IMR-90 (cell line): Measurements from ENCODE around the gene NAGPA. TPM values are rescaled to one million over a fixed set of nuclear protein-coding genes. Genes with fewer than 3 reads are reported as not detected.

Experiments
- ATAC-seq: fragments of 200-7000 bp; cut with Tn5 transposase; 2 replicates; pipeline ENCODE4 v1.9.1; 2020; ENCODE audit warnings: low read depth, mild to moderate bottlenecking, moderate library complexity
- BruUV-seq: library from RNA; stranded (reverse); fragments of 400-500 nt; replicated peaks from 2 replicates; lab custom pipeline; 2021; lab: Mats Ljungman, UMichigan
- CTCF ChIA-PET: fragments of 300-600 bp; formaldehyde crosslinking; extraction: SDS; loops from one replicate; lab custom pipeline; 2021; ENCODE audit warnings: antibody characterized with exemption; lab: Yijun Ruan, JAX
- POLR2A ChIA-PET: fragments of 300-600 bp; sonication (Branson Sonifier 250); formaldehyde crosslinking; loops from one replicate; lab custom pipeline; 2022; ENCODE audit warnings: antibody characterized with exemption; ENCODE audit not compliant: unreplicated experiment; lab: Charles Lee
- DNase-seq: peaks from one replicate; pipeline ENCODE4 v3.0.0; 2013
- H2AFZ ChIP-seq: replicated peaks from 2 replicates; pipeline ENCODE3; 2013; ENCODE audit warnings: low read length, mild to moderate bottlenecking; ENCODE audit not compliant: poor library complexity
- H2AK5ac ChIP-seq: 2 replicates; pipeline ENCODE4 v1.6.1; 2013; ENCODE audit warnings: low read depth, low read length, inconsistent platforms
- H2AK9ac ChIP-seq: replicated peaks from 2 replicates; pipeline ENCODE3; 2013; ENCODE audit warnings: mild to moderate bottlenecking, low read depth, low read length, moderate library complexity; ENCODE audit not compliant: poor library complexity
- H2BK120ac ChIP-seq: 2 replicates; pipeline ENCODE4 v1.6.1; 2013; ENCODE audit warnings: low read depth, low read length, inconsistent platforms
- H2BK15ac ChIP-seq: 3 replicates; pipeline ENCODE4 v1.6.1; 2013; ENCODE audit warnings: low read depth, low read length, inconsistent platforms
- H2BK20ac ChIP-seq: 2 replicates; pipeline ENCODE4 v1.6.1; 2013; ENCODE audit warnings: low read depth, mild to moderate bottlenecking, inconsistent platforms, low read length, moderate library complexity
- H2BK5ac ChIP-seq: 2 replicates; pipeline ENCODE4 v1.6.1; 2013; ENCODE audit warnings: mild to moderate bottlenecking, low read depth, low read length, inconsistent platforms; ENCODE audit not compliant: poor library complexity, severe bottlenecking
- H3K14ac ChIP-seq: replicated peaks from 2 replicates; pipeline ENCODE4 v1.6.1; 2013; ENCODE audit warnings: low read depth, low read length, inconsistent platforms
- H3K18ac ChIP-seq: 2 replicates; pipeline ENCODE4 v1.6.1; 2013; ENCODE audit warnings: low read depth, low read length, control low read depth
- H3K23ac ChIP-seq: 2 replicates; pipeline ENCODE4 v1.6.1; 2013; ENCODE audit warnings: low read depth, low read length, inconsistent platforms
- H3K27ac ChIP-seq: 2 replicates; pipeline ENCODE4 v1.5.1; 2013; ENCODE audit warnings: mild to moderate bottlenecking, control low read depth, low read length; ENCODE audit not compliant: insufficient read depth
- H3K27me3 ChIP-seq: 2 replicates; pipeline ENCODE4 v1.6.1; 2013; ENCODE audit warnings: low read length; ENCODE audit not compliant: control insufficient read depth, insufficient read depth
- H3K36me3 ChIP-seq: 2 replicates; pipeline ENCODE4 v1.6.1; 2013; ENCODE audit warnings: low read length, mixed read lengths; ENCODE audit not compliant: control insufficient read depth, insufficient read depth
- H3K4ac ChIP-seq: 2 replicates; pipeline ENCODE4 v1.6.1; 2013; ENCODE audit warnings: low read depth, low read length, inconsistent platforms
- H3K4me1 ChIP-seq: 2 replicates; pipeline ENCODE4 v1.6.1; 2013; ENCODE audit warnings: low read length, mixed read lengths; ENCODE audit not compliant: control insufficient read depth, insufficient read depth
- H3K4me2 ChIP-seq: 2 replicates; pipeline ENCODE4 v1.6.1; 2013; ENCODE audit warnings: low read depth, mild to moderate bottlenecking, control low read depth, low read length, moderate library complexity
- H3K4me3 ChIP-seq: 2 replicates; pipeline ENCODE4 v1.5.1; 2013; ENCODE audit warnings: low read depth, mild to moderate bottlenecking, control low read depth, low read length, moderate library complexity; ENCODE audit not compliant: insufficient read depth
- H3K56ac ChIP-seq: 2 replicates; pipeline ENCODE4 v1.6.1; 2013; ENCODE audit warnings: low read length, inconsistent platforms; ENCODE audit not compliant: insufficient read depth; ENCODE audit errors: extremely low read depth
- H3K79me1 ChIP-seq, 2 experiments: 2 replicates each; pipeline ENCODE4 v1.6.1; 2013; ENCODE audit warnings: low read length in 2 of 2, inconsistent platforms in 1 of 2, low read depth in 1 of 2
- H3K9ac ChIP-seq: 2 replicates; pipeline ENCODE4 v1.6.1; 2013; ENCODE audit warnings: low read depth, low read length, control low read depth
- H3K9me1 ChIP-seq: 2 replicates; pipeline ENCODE4 v1.6.1; 2013; ENCODE audit warnings: low read length, inconsistent platforms; ENCODE audit not compliant: insufficient read depth
- H3K9me3 ChIP-seq: 2 replicates; pipeline ENCODE4 v1.6.1; 2013; ENCODE audit warnings: low read length; ENCODE audit not compliant: control insufficient read depth, insufficient read depth
- H4K20me1 ChIP-seq: 2 replicates; pipeline ENCODE4 v1.6.1; 2013; ENCODE audit warnings: low read length, inconsistent platforms; ENCODE audit not compliant: insufficient read depth
- H4K5ac ChIP-seq: 2 replicates; pipeline ENCODE4 v1.6.1; 2013; ENCODE audit warnings: mild to moderate bottlenecking, low read depth, low read length, control low read depth
- H4K8ac ChIP-seq, 2 experiments: 2 replicates each; pipeline ENCODE4 v1.6.1; 2013; ENCODE audit warnings: low read depth in 2 of 2, low read length in 2 of 2, control low read depth in 1 of 2, inconsistent platforms in 1 of 2
- H4K91ac ChIP-seq: 2 replicates; pipeline ENCODE4 v1.6.1; 2013; ENCODE audit warnings: low read depth, low read length, inconsistent platforms; ENCODE audit not compliant: insufficient read depth
- MAFK ChIP-seq: IDR thresholded peaks from 2 replicates; pipeline ENCODE4 v1.6.1; 2012; ENCODE audit warnings: low read depth, low read length, improper control_type of control experiment
- POLR2A ChIP-seq: IDR thresholded peaks from 2 replicates; pipeline ENCODE4 v1.6.1; 2012; ENCODE audit warnings: mild to moderate bottlenecking, low read depth, low read length
- WGBS, 2 experiments: methylation state at CpG; one replicate each; pipeline versions ENCODE4 v1.1.5 to v1.1.7; 2013; ENCODE audit warnings: missing lambda C conversion rate in 2 of 2; ENCODE audit not compliant: insufficient read length in 1 of 2; ENCODE audit errors: extremely low coverage in 2 of 2; 5-methylcytosine and 5-hydroxymethylcytosine counted together
- dilution Hi-C: fragments of 300-500 bp; cut with HindIII; formaldehyde crosslinking; loops from one replicate; pipeline ENCODE4 v1.14.3; 2018; ENCODE audit warnings: low sequenced_read_pairs; ENCODE audit not compliant: unreplicated experiment
- in situ Hi-C: fragments of 300-500 bp; cut with MboI; formaldehyde crosslinking; loops from 3 replicates; pipeline ENCODE4 v1.14.3; 2019; ENCODE audit warnings: low sequenced_read_pairs, inconsistent platforms, mixed read lengths
- intact Hi-C: fragments of 100-400 bp; cut with micrococcal nuclease; formaldehyde crosslinking; loops from 2 replicates; pipeline ENCODE4 v1.10.0; 2022
- polyA plus RNA-seq, 3 experiments: library from polyadenylated mRNA; depleted of rRNA; stranded (reverse); fragments of >200 nt; gene quantifications; 2 replicates each; pipeline ENCODE4 v1.2.3, GENCODE V29; 2012; ENCODE audit warnings: low replicate concordance in 1 of 3
- total RNA-seq: library from RNA; depleted of rRNA; stranded (reverse); fragments of >200 nt; gene quantifications from 2 replicates; pipeline ENCODE4 v1.2.3, GENCODE V29; 2012

Gene NAGPA
- total and polyA plus RNA-seq, 2 of the 4 experiments (the other 2 are of a cell fraction) = 6.5 to 12.2 TPM

- H2BK5ac ChIP-seq = no peak overlapping the region
- H3K4me1 ChIP-seq = no peaks in the 10 kb centered on the region
- no peaks in the 10 kb centered on the region for H3K79me1 ChIP-seq
- TF ChIP-seq POLR2A (no peak), MAFK (peak; percentile 44; the same call in 1 of the 2 replicates)
- no CpG with 5 or more reads among the region's 9 CpGs for WGBS, 2 experiments
- H3K9me3 ChIP-seq = no peaks in the 10 kb centered on the region
- no peak overlapping the region for H2BK20ac ChIP-seq
- H2AFZ ChIP-seq = no peak overlapping the region
- no peak overlapping the region for H3K4me3 ChIP-seq
- ChIA-PET POLR2A (no interaction called here), CTCF (interaction anchor here (0.6 kb wide), 1 partner anchor 132 kb away, joined by 4 read pairs; no protein-coding TSS in a partner anchor)
- H3K14ac ChIP-seq = no peak overlapping the region
- H2BK15ac ChIP-seq = no peak overlapping the region
- intact Hi-C loops (no loop called here), in situ Hi-C loops (no loop called here), dilution Hi-C loops (no loop called here)
- no peak overlapping the region for H4K8ac ChIP-seq
- no peak overlapping the region for H4K5ac ChIP-seq
- no peak overlapping the region for H3K9ac ChIP-seq
- H3K36me3 ChIP-seq = no peaks in the 10 kb centered on the region
- no peak overlapping the region for H2BK120ac ChIP-seq
- H3K18ac ChIP-seq = no peak overlapping the region
- H3K27me3 ChIP-seq = peaks cover 28% of the 10 kb centered on the region
- H3K56ac ChIP-seq = no peak overlapping the region
- H4K91ac ChIP-seq = no peak overlapping the region
- no peak overlapping the region for H3K23ac ChIP-seq
- H2AK9ac ChIP-seq = no peak overlapping the region
- no peak overlapping the region for H3K4ac ChIP-seq
- H3K27ac ChIP-seq = no peak overlapping the region
- H4K20me1 ChIP-seq = no peaks in the 10 kb centered on the region
- H3K4me2 ChIP-seq = no peak overlapping the region
- H2AK5ac ChIP-seq = no peak overlapping the region
- DNase-seq = no peak
- no peaks in the 10 kb centered on the region for H3K9me1 ChIP-seq
- no peak for ATAC-seq
- no TSS peak for BruUV-seq
Measured at GRCh38 chr16:4989391-4990006, 44.2 kb downstream of the NAGPA start.
